Activated CD4-positive, alpha-beta T cell treated with anti-CD3 and anti-CD28 coated beads, Interleukin-2, amount 50 U/mL, for 1 hour (primary cell): Measurements from ENCODE around the gene ZNF282.
"Not testable (repeated sequence)": the region's sequence is repeated elsewhere in the genome, so short reads cannot be mapped to it uniquely, and the experiment has no call there.

Experiments used
- DNase-seq: peaks from one replicate; pipeline ENCODE4 v3.0.0-alpha.2; 2020

The ZNF282 gene

DNA sequence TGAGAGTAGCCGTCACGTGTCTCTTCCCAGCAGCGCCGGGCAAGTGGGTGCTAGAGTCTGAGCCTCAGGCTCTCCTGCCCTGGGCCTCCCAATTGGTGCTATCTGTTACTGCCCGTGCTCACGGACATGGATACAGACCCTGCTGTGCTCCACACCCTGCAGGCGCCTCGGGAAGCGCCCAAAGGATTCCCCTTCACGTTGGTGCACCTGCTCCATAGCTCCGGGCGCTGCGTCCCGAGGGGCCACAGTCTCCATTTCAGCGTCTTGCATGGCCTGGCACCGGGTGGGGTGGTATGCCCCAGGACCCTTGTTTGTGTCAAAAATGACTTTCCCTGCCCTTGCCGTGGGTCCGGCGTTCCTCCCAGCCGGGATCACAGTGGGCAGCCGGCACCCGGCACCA is 30.3 kb downstream of the ZNF282 start:
- DNase-seq: no peak

DNA sequence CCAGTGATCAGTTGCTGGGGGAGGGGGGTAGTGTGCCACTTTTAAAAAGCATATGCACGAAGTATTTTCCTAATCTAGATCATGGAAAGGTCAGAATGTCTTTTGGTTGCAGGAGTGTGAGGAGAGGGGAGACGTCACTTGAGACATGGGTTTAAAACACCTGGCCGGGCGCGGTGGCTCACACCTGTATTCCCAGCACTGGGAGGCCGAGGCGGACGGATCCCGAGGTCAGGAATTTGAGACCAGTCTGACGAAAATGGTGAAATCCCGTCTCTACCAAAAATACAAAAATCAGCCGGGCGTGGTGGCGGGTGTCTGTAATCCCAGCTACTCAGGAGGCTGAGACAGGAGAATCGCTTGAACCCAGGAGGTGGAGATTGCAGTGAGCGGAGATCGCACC is 31.0 kb downstream of the ZNF282 start:
- not testable (repeated sequence) for DNase-seq

DNA sequence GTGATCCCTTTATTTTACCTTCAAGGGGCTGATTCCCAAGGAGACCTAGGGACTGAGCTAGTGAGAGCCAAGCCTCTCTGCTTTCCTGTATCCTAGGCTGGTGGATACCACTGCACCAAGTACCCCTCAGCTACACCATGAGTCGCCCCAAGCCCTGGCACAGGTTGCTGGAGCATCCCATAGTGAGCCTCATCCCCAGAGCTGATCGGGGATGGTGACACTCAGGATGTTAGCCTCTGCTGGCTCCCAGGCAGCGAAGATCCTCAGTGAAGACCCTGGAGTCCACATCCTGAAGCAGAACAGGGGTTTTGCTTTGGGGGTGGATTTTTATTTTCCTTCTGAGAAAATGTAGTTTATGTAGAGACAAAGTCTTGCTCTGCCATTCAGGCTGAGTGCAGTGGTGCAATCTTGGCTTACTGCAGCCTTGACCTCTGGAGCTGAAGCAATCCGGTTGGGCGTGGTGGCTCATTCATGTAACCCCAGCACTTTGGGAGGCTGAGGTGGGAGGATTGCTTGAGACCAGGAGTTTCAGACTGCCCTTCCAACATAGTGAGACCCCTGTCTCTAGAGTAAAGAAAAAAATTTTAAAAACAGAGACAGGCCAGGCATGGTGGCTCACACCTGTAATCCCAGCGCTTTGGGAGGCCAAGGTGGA is 31.6 kb downstream of the ZNF282 start:
- no peak for DNase-seq

DNA sequence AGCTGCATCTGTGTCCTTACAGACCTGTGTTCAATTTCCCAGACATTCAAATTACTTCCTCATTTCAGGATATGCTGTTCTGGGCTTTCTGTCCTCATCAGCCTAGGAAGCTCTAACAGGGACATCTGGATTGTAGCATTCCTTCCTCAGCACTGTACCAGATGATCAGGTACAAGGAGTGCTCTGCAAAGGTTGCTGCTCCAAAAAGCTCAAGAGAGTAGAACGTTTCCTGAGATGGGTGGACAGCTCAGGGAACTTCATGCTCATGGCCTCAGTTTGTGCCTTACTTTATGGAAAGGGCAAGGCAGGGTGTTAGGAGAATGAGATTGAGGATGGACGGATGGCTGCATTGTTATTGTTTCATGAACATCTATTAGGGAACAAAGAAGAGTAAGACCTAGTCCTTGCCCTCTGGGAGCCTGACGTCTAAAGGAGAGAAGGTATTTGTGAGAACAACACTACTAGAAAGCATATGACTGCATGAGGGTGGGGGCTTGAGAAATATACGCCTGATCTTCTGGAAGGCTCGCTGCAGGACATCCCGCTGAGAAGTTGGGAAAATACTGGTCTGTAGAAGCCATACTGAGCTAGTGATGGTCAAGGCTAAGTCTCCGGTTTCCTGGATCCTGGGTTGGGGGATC is 33.6 kb downstream of the ZNF282 start:
- no peak for DNase-seq

DNA sequence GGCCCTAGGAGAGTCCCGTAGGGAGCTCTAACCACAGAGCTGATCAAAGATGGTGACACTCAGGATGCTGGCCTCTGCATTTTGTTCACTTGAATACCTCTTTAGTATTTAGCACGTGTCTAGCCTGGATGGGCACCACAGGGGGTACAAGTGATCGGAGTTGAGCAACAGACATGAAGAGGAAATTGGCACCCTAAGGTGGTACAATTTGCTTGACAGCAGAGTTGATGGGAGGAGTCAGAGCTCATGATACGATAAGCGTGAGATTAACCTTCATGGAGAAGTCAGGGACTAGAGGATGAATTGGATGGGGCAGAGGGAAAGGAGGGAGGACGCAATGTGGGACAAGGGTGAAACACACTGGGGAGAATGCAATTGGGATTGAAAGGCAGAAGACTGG is 34.2 kb downstream of the ZNF282 start:
- no peak for DNase-seq

DNA sequence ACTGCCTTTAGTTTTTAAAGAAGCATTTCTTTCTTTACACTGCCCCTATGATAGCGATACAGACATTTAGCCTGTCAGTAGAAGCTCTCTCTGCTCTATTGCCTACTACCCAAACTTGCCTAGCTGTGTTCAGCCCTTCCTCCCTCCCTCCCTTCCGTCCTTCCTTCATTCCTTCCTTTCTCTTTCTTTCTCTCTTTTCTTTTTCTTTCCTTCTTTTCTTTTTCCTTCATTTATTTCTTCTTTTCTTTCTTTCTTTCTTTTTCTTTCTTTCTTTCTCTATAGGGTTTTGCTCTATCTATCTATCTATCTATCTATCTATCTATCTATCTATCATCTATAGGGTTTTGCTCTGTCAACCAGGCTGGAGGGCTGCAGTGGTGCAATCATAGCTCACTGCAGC is 37.0 kb downstream of the ZNF282 start:
- DNase-seq: no peak

DNA sequence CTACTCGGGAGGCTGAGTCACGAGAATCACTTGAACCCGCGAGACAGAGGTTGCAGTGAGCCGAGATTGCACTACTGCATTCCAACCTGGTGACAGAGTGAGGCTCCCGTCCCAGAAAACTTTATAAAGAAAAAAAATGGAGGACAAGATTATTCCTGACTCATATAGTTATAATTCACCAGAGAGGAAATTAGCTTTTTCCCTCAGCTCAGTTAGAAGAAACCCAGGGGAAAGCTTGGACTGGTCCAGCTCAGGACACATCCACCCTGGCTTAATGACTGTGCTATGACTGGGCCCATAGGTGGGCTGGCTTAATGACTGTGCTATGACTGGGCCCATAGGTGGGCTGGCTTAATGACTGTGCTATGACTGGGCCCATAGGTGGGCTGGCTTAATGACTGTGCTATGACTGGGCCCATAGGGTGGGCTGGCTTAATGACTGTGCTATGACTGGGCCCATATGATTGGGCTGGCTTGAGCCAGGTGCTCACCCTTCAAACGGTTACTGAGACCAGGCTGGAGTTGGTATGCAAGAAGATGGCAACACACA is 38.4 kb downstream of the ZNF282 start:
- DNase-seq: not testable (repeated sequence)

DNA sequence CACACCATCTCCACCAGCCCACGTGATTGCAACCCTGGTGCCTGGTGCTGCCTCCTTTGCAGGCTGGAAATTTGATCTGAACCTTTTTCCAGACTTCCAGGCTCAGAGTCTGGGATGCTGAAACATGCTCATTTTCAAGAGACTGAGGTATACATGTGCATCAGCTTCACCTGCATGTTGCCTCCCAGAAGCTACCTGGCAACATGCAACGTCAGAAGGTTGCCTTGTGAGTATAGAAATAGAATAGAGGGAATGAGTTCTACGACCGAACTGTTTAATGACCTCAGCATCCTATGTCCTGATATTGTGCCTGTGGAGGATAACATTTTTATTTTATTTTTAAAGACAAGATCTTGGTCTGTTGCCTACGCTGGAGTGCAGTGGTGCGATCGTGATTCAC is 42.2 kb downstream of the ZNF282 start:
- DNase-seq: no peak

DNA sequence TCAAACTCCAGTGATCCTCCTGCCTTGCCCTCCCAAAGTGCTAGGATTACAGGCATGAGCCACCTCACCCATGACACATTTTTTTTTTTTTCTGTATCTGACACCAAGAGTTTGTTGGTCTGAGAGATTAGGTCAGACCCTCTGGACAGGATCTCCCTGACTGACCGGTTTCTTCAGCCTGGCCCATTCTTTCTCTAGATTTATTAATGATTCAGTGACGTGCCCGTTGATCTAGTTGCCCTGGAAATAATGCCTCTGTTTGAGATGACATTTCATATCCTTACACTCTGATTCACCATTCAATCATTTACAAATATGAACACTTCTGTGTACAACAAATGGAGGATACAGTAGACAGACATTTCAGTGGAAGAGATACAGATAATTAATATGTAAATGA is 42.7 kb downstream of the ZNF282 start:
- no peak for DNase-seq

DNA sequence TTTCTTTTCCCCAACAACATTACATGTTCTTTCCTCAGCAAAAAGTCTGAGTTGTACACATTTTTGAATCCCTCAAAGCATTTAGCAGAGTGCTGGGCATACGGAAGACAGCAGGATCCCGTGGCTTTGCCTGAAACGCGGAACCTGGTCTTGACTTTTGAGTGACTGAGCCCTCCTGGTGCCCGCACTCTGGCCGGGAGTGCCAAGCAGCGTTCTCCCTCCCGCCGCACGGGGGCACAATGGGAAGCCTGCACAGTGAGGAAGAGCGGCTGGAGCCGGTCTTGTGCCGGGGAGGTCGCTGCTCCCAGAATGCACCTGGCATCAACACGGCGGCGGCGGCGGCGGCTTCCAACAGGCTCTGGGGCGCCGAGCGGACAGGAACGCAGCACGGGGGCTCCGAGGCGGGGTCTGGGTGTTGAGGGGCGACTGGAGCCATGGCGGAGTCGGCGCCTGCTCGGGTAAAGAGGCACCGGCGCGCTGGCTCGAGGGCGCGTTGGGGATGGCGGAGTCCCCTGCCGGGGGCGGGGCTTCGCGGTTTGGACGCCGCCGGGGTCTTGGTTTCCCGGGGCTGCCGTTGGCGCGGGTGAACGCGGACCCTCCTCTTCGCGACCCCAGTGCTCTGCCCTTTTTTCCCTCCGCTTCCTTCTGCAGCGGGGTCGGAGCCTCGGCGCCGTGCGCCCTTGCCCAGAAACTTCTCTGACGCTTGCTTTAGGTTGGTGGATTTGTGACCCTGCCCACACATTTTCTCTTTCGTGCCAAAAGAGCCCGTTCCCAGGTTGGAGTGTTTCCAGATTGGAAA is 44.2 kb downstream of the ZNF282 start, which contains the start of gene ZNF212:
TSS of gene ZNF212 (plus strand) at position 307 of the 799 bp plus-strand sequence. CDS start at position 435, 128 bp downstream.
- DNase-seq: peak; percentile 85

DNA sequence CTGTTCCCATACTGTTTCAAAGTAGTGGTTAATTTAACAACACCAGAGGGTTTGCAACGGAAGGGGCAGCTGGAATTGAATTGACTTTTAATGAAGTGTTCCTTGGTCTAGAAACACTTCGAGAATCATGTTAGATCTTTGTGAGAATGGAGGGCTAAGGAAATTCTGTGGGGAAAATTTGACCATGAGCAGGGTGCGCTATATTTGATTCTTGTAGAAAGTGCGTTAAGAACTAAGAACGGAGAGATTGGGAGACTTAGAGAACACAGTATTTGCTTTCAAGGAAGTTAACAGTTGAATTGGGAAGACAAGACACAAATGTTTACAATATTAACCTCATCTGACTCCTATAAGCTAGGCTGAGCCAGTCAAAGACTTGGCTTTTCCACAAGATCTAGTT is 45.3 kb downstream of the ZNF282 start:
- DNase-seq: no peak

DNA sequence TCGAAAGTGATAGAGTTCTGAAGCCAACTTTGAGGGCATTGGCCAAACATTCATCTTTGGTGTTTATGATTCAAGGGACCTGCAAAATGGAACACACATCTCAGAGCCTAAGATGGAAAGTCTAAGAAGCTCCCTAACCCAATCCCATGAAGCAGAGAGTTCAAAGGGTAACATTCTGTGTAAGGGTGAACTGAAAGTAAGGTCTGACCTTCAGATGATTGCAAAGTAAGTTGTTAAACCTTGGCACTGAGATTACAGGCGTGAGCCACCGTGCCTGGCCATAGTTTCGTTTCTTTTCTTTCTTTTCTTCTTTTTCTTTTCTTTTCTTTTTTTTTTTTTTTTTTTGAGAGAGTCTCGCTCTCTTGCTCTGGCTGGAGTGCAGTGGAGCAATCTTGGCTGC is 46.4 kb downstream of the ZNF282 start:
- DNase-seq: no peak

DNA sequence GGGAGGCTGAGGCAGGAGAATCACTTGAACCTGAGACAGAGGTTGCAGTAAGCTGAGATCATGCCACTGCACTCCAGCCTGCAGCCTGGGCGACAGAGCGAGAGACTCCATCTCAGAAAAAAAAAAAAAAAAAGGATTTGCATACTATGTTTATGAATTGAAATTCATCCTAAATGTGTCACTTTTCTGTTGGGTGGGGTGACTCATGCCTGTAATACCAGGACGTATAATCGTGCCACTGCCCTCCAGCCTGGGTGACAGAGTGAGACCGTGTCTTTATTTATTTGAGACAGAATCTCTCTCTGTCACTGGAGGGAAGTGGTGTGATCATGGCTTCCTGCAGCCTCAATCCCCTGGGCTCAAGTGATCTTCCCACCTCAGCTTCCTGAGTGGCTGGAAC is 49.9 kb downstream of the ZNF282 start:
- no peak for DNase-seq

DNA sequence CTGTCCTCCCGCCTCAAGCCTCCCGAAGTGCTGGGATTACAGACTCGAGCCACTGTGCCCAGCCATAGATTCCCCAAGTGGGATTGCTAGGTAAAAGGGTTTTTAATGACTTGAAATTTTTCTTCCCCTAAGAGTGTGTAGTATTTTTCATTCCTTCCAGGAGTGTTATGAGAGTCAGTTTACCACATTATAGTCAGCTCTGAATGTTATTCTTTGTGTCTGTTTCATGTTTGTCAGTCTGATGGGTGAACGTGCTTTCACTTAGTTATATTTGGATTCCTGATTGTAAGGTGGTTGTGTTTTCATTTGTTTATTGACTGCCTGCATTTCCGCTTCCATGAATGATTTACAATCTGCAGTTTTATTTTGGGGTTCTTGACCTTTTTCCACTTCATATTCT is 50.4 kb downstream of the ZNF282 start:
- DNase-seq: no peak

DNA sequence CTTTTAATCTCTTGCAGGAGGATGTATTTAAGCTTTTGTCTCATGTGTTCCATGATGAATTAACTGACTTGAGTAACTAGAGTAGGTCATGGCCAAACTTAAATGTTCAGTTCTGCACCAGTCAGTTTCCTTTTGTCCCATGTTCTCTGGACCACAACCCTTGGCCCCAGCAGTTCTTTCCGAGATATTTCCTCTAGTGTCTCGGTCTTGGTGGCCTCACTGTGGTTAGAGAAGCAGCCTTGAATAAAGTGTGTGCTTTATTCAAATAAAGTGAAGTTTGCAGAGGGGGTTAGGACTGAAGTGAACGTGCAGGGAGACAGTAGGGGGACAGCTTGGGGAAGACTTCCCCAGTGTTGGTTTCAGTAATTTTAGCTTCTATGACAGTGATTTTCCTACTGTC is 53.4 kb downstream of the ZNF282 start:
- DNase-seq: no peak

DNA sequence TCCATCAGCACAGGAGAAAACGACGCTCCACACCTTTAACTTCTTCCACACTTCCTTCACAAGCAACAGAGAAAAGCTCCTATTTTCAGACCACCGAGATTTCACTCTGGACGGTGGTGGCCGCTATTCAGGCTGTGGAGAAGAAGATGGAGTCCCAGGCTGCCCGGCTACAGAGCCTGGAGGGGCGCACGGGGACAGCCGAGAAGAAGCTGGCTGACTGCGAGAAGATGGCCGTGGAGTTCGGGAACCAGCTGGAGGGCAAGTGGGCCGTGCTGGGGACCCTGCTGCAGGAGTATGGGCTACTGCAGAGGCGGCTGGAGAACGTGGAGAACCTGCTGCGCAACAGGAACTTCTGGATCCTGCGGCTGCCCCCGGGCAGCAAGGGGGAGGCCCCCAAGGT is 54.8 kb downstream of the ZNF282 start:
- DNase-seq: not testable (repeated sequence)

DNA sequence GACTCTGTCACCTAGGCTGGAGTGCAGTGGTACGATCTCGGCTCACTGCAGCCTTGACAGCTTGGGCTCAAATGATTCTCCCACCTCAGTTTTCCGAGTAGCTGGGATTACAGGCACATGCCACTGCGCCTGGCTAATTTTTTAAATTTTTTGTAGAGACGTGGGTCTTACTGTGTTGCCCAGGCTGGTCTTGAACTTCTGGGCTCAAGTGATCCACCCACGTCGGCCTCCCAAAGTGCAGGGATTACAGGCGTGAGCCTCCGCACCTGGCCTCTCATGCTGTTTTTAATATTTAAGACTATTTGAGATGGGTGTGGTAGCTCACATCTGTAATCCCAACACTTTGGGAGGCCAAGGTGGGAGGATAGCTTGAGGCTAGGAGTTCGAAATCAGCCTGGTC is 56.2 kb downstream of the ZNF282 start:
- DNase-seq: not testable (repeated sequence)

DNA sequence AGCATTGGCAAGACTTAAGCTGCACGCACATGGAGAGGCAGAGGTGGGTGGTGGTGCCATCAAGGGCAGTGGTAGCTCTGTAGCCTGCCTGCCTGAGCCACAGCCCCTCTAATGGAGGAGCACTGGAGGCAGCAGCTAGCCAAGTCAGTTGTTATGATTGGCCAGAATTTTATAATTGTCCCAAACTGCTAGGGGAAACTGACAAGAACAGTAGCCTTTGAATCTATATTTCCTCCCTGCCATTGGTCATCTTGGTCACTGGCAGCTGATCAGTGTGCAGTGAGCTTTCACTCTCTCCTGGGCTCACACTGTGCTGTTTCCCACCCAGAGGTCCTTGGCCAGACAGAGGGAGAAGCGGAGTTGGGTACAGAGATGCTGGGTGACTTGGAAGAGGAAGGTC is 57.0 kb downstream of the ZNF282 start:
- no peak for DNase-seq

DNA sequence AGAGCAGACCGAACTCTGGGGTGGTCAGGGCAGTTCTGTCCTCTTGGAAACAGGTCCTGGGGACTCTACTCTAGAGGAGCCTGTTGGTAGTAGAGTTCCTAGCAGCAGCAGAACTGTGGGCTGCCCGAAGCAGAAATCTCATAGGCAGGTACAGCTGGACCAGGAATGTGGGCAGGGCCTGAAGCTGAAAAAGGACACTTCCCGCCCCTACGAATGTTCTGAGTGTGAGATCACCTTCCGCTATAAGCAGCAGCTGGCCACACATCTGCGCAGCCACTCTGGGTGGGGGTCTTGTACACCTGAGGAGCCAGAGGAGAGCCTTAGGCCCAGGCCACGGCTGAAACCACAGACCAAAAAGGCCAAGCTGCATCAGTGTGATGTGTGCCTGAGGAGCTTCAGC is 58.3 kb downstream of the ZNF282 start:
- no peak for DNase-seq

DNA sequence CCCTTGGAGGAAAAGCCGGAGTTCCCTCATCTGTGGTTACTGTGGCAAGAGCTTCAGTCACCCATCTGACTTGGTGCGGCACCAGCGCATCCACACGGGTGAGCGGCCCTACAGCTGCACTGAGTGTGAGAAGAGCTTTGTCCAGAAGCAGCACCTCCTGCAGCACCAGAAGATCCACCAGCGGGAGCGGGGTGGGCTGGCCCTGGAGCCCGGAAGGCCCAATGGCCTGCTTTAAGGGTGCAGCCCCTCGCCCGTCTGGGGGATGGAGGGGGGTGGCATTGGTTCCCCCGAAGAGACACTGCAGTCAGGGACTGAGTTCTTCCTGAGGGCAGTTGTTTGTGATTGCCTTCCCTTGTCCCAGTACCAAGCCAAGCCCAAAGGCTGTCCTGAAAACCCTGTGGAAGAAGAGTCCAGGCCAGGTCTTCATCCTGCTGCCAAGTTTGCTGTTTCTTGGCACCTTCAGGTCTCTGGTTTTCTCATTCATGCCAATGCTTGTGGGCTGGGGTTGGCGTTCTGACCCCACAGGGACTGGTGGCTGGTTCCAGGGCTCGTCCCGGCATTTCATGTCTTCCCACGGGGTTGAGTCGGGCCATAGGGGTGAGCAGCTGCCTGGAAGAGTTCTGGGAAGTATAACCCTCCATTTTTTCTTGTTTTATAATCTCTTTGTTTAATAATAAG is 59.0 kb downstream of the ZNF282 start:
- no peak for DNase-seq

DNA sequence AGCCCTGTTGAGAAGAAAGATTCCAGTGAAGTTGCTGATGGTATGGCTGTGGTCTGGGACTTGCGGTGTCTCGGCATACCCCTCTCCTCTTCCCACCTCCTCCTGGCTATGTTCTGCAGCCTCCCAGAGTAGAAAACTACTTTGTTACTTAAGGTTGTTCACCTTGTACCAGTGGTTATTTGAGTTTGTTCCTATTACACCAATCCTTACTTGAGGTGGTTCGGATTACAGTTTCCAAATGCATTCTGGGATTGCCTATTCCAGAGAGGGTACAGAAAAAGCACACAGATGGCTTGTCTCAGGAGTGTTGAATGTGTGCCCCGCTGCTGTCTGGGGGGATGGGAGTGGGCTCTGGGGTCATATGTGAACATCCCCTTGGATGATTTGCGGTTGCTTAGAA is 59.8 kb downstream of the ZNF282 start:
- no peak for DNase-seq

DNA sequence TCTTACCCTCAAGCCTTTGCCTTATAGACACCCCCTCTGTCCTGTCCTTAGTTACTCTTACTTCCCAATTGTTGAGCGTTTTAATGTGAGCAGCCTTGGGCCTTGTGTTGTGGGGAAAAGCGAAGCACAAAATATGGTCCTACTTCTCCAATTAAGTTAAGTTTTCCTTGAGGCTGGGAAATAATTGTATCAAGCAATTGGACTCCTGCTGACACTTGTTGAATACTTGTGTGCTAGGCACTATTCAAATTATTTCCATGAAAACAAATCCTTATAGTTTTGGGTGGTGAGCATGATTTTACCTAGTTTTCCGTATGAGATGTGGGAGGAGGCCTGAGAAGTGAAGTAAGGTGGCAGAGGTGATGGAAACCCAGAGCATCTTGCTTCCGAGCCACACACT is 61.2 kb downstream of the ZNF282 start:
- no peak for DNase-seq

DNA sequence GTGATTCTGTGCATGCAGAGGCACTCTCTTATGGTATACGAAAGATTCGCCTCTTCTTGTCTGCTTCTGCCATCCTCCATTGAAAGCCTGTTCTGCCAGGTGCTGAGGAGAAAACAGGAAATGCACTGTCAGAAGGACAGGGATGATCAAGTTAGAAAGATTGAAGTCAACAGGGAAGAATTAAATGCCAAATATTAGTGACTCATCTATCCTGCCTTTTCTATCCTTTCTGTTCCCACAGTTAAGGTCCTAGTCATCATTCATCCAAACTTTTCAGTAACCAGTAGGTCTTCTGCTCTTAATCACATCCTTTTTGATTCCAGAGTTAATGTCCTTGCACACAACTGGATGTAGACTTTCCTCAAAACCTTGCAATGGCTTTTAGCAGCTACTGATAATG is 61.8 kb downstream of the ZNF282 start:
- no peak for DNase-seq
